Activated T-helper 2 cell treated with anti-CD3 and anti-CD28 coated beads, Interferon-gamma antibody, Interleukin-2, Interleukin-4, amounts not matched to agents 10 μg/mL and 5 μg/mL and 100 μg/mL, durations not matched to agents 14 hours and 24 hours and 36 hours (primary cell): ENCODE measurements around the gene SYT5. TPM values are rescaled to one million over a fixed set of nuclear protein-coding genes. Genes with fewer than 3 reads are reported as not detected.
A peak's percentile ranks its signal among the peaks of the same experiment; 100 is the strongest.
"Not testable (repeated sequence)": the region's sequence is repeated elsewhere in the genome, so short reads cannot be mapped to it uniquely, and the experiment has no call there.

Source experiments
- DNase-seq: peaks from one replicate; pipeline ENCODE4 v3.0.0; 2021; ENCODE audit warnings: low spot score
- H3K27ac Mint-ChIP-seq: one replicate; pipeline ENCODE4 v1.8.0; 2021; ENCODE audit warnings: mixed read lengths
- H3K27me3 Mint-ChIP-seq: one replicate; pipeline ENCODE4 v1.8.0; 2021; ENCODE audit warnings: low read depth, mixed read lengths
- H3K36me3 Mint-ChIP-seq: one replicate; pipeline ENCODE4 v1.8.0; 2021; ENCODE audit warnings: low read depth, mixed read lengths
- H3K4me1 Mint-ChIP-seq: one replicate; pipeline ENCODE4 v1.8.0; 2021; ENCODE audit warnings: low read depth, mixed read lengths
- H3K4me3 Mint-ChIP-seq: one replicate; pipeline ENCODE4 v1.8.0; 2021; ENCODE audit warnings: low read depth, mild to moderate bottlenecking, moderate library complexity, mixed read lengths
- H3K9me3 Mint-ChIP-seq: one replicate; pipeline ENCODE4 v1.8.0; 2021; ENCODE audit warnings: mixed read lengths
- intact Hi-C: fragments of 100-400 bp; cut with micrococcal nuclease; formaldehyde crosslinking; loops from one replicate; pipeline ENCODE4 v1.15.1; 2023
- total RNA-seq: library from RNA; stranded (reverse); gene quantifications from 2 replicates; pipeline ENCODE4 v1.2.3, GENCODE V29; 2022

The SYT5 gene
- total RNA-seq, result 0.23 TPM in 1 of 2 replicates, not detected in the other

DNA sequence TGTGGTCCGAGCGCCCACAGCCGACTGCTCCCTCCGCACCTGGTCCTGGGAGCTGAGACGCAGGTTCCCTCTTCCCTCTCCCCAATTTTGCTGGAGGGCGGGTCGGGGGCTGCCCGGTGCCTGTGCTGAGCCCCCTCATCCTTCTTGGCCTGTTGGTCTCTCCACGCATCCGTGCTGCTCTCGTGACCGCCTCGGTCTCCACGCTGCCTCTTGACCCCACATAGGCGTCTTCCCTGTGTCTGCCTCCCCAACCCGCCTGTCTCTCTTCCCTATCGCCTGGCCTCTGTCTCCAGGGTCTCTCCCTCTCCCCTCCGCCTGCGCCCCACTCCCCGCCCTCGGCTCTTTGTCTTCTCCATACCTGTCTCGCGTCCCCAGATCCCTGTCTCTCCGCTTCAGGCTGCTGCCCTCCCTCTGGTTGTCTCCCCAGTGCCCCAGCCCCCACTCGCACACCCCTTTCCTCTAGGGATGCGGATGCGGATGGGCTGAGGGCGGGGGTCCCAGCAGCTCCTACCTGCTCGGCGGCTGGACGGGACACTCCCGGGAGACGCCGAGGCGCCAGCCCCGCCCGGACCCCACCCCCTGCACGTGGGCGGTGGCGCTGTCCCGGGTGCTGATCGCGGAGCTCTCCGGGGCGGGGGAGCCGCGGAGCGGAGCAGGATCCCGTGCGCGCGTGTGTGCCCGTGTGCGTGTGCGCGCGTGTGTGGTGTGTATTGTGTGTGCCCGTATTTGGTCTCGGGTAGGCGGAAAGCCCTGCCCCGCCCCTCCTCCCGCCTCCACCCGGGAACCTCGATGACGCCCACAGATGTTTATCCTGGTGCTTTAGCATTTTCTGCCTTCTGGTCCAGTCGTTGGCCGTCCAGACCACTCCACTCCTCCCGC is at the start of gene SYT5:
Gene SYT5, minus strand, starts transcription at position 684 of the 879 bp plus-strand sequence. CDS start 1,248 bp downstream, outside the sequence.
- peaks cover 38% of the 10 kb centered on the region for H3K27me3 Mint-ChIP-seq
- H3K9me3 Mint-ChIP-seq, result no peaks in the 10 kb centered on the region
- intact Hi-C loops, result loop anchor here (5.0 kb wide), 1 partner anchor 77 kb away; the partner anchor contains the start of gene PPP6R1
- no peak within 1 kb of the TSS for H3K27ac Mint-ChIP-seq
- no peaks in the 10 kb centered on the region for H3K36me3 Mint-ChIP-seq
- peak within 1 kb of the TSS; percentile 60 for H3K4me3 Mint-ChIP-seq
- H3K4me1 Mint-ChIP-seq, result peaks cover 10% of the 10 kb centered on the region
- DNase-seq, result peak; percentile 63

DNA sequence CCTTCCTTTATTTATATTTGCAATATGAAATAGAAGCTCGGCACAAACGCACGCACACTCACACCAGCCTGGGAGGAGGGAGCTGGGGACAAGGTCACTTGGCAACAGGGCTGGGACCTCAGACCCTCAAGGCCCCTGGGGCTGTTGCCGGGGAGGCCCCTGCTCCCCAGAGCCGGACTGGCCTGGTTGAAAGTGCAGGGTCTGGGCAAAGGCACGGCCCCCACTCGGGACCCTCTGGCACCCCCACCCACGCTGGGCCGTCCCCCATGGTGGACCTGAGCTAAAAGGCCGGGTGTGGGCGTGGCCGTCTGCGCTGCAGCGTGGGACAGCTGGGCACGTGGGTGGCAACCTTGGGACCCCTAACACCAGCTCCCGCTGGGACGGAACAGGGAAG is 49.7 kb upstream of the SYT5 start:
- Mint-ChIP-seq H3K9me3 (no peaks in the 10 kb centered on the region), H3K4me1 (no peaks in the 10 kb centered on the region), H3K27ac (no peak overlapping the region), H3K4me3 (no peak overlapping the region), H3K36me3 (peaks cover 57% of the 10 kb centered on the region), H3K27me3 (no peaks in the 10 kb centered on the region)
- intact Hi-C loops, result no loop called here
- no peak for DNase-seq

DNA sequence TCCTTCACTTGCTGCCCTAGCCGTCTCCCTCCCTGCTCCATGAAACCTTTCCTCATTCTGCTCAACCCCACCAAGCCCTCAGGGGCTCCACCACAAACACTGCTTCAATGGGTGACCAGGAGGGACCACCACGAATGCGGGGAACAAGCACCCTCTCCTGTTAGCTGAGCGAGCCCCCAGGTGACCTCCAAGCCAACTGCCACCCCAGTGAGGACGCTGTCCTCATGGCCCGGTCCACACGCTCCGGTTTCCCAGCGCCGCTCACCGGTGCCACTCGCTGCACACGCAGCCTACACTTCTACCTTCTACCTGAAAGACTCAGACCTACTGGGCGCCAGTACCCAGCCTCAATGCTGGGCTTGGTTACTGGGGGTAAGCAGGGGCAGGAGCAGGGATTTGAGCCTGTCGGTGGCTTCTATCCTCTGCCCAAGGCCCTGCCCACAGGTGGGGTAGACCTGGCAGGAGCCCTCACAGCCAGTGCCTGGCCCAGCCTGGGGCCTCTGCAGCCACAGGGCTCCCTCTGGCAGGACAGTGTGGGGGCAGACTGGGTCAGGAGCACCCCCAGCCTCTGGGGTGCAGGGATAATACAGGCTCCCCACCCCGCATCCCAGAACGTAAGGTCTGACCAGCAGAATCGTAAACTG is 49.2 kb upstream of the SYT5 start:
- H3K4me1 Mint-ChIP-seq, result no peaks in the 10 kb centered on the region
- no peak for DNase-seq
- no peaks in the 10 kb centered on the region for H3K9me3 Mint-ChIP-seq
- intact Hi-C loops, result no loop called here
- no peak overlapping the region for H3K4me3 Mint-ChIP-seq
- H3K27me3 Mint-ChIP-seq, result no peaks in the 10 kb centered on the region
- no peak overlapping the region for H3K27ac Mint-ChIP-seq
- peaks cover 52% of the 10 kb centered on the region for H3K36me3 Mint-ChIP-seq

DNA sequence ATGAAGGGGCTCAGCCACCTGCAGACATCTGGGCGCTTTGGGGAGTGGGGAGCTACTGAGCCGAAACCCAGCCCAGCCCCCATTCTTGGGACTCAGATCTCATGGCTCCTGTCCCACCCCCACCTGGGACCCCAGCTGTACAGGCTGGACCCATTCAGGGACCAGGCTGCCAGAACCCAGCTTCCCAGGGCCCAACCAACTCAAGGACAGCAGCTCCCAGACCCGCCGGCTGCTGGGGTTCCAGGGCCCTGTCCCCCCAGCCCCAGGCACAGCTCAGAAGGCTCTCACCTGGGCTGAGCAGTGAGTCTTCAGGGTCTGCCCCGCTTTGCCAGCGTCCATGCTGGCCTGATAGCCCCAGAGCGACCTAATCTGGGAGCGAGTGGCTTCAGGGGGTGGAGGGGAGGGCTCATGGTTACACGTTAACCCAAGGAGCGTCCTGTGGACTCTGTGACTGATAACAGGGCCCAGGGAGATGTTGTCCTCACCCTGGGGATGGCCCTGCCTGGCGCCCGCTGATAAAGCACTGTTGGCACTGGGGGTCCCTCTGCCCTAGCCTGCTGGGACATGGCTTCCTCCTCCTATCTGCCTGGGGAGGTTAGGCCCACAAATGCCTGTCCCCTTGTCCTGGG is 48.4 kb upstream of the SYT5 start, which contains the start of gene TMEM86B:
Gene TMEM86B, minus strand, starts transcription at position 361 of the 629 bp plus-strand sequence. Its CDS starts 22 bp downstream, at position 339.
- Mint-ChIP-seq H3K27me3 (no peaks in the 10 kb centered on the region), H3K4me3 (no peak within 1 kb of the TSS), H3K36me3 (peaks cover 47% of the 10 kb centered on the region), H3K9me3 (no peaks in the 10 kb centered on the region), H3K27ac (no peak within 1 kb of the TSS), H3K4me1 (no peaks in the 10 kb centered on the region)
- intact Hi-C loops, result no loop called here
- no peak for DNase-seq

DNA sequence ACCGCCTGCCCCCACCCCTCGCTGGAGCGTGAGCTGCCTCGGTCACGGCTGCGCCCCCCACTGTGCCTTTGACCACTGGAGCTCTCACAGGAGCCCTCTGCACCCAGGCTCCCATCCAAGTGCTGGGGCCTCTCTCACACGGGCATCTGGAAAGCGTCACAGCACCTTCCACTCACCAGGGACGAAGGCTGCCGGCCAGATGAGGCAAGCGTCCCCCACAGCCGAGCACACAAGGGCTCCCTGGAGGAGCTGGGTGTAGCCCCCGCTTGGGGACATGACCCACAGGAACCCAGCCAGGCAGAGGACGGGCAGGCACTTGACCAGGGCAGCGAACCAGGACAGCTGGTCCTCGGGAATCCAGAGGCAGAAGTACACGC is 47.9 kb upstream of the SYT5 start:
- H3K4me1 Mint-ChIP-seq, result no peaks in the 10 kb centered on the region
- DNase-seq, result no peak

DNA sequence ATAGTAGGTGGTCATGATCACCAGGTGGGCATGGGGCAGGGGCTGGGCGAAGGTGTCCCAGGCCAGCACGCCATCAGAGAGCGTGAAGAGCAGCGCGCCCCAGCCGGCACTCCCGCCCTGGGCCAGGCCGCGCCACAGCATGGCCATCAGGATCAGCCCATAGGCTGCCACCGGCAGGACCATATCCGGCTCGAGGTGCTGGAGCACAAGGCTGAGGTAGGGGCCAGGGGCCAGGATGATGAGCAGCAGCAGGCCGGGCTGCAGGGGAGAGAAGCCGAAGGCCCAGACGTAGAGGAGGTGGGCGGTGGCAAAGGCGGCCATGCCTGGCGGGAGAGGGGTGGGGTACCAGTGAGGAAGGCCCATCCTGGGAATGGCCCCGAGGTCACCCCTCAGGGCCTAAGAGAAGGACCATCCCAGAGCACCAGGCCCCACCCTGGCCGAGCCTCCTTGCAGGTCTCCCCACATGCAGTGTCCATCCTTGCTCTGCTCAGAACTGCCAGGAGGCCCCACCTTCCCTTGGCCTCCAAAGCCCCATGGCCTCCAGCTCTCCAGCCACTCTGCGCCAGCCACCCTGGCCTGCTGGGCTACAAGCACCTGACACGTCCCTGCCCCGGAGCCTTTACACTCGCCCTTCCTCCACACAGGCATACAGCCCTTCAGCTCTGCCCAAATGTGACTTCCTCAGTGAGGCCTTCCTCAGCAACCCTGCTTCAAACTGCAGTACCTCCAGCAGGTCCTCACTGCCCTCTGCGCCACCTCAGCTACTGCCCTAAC is 47.3 kb upstream of the SYT5 start:
- intact Hi-C loops, result no loop called here

More for the DNA sequence above, 47.9 kb upstream of the SYT5 start:
- Mint-ChIP-seq H3K36me3 (peaks cover 42% of the 10 kb centered on the region), H3K4me3 (no peak overlapping the region), H3K27me3 (no peaks in the 10 kb centered on the region), H3K27ac (no peak overlapping the region), H3K9me3 (no peaks in the 10 kb centered on the region)
- intact Hi-C loops, result no loop called here

GRCh38 chr19:55226788-55227187 is 46.7 kb upstream of the SYT5 start:
- H3K27me3 Mint-ChIP-seq, result no peaks in the 10 kb centered on the region
- H3K9me3 Mint-ChIP-seq, result no peaks in the 10 kb centered on the region
- no peak overlapping the region for H3K4me3 Mint-ChIP-seq
- H3K36me3 Mint-ChIP-seq, result peaks cover 30% of the 10 kb centered on the region
- no peak for DNase-seq
- no peaks in the 10 kb centered on the region for H3K4me1 Mint-ChIP-seq
- H3K27ac Mint-ChIP-seq, result no peak overlapping the region
- intact Hi-C loops, result no loop called here

More for the DNA sequence above, 47.3 kb upstream of the SYT5 start:
- no peak overlapping the region for H3K4me3 Mint-ChIP-seq
- no peaks in the 10 kb centered on the region for H3K27me3 Mint-ChIP-seq
- H3K9me3 Mint-ChIP-seq, result no peaks in the 10 kb centered on the region
- peaks cover 36% of the 10 kb centered on the region for H3K36me3 Mint-ChIP-seq
- DNase-seq, result no peak
- no peak overlapping the region for H3K27ac Mint-ChIP-seq
- H3K4me1 Mint-ChIP-seq, result no peaks in the 10 kb centered on the region

DNA sequence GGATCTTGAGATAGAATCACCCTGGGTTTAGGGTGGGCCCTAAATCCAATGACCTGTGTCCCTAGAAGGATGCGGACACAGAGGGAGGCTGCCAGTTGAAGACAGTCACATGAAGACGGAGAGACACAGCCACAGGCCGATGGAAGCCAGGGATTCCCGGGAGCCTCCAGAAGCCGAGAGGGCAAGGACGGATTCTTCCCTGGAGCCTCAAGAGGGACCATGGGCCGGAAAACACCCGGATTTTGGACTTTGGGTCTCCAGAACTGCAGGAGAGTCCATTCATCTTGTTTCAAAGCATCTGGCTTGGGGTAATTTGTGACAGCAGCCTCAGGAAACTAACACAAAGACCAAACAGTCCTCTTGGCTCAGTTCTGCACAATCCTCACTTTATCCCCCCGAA is 46.2 kb upstream of the SYT5 start:
- no peaks in the 10 kb centered on the region for H3K27me3 Mint-ChIP-seq
- no peak overlapping the region for H3K4me3 Mint-ChIP-seq
- H3K36me3 Mint-ChIP-seq, result peaks cover 34% of the 10 kb centered on the region
- intact Hi-C loops, result no loop called here
- H3K27ac Mint-ChIP-seq, result no peak overlapping the region
- DNase-seq, result no peak
- no peaks in the 10 kb centered on the region for H3K9me3 Mint-ChIP-seq
- no peaks in the 10 kb centered on the region for H3K4me1 Mint-ChIP-seq

GRCh38 chr19:55225415-55225958 is 45.4 kb upstream of the SYT5 start:
- H3K9me3 Mint-ChIP-seq, result no peaks in the 10 kb centered on the region
- H3K27ac Mint-ChIP-seq, result peak overlapping the region; percentile 4
- no peaks in the 10 kb centered on the region for H3K27me3 Mint-ChIP-seq
- no peaks in the 10 kb centered on the region for H3K4me1 Mint-ChIP-seq
- H3K36me3 Mint-ChIP-seq, result peaks cover 38% of the 10 kb centered on the region
- no peak overlapping the region for H3K4me3 Mint-ChIP-seq
- intact Hi-C loops, result no loop called here
- no peak for DNase-seq

GRCh38 chr19:55224679-55225414 is 44.8 kb upstream of the SYT5 start:
- H3K27ac Mint-ChIP-seq, H3K9me3 Mint-ChIP-seq, H3K27me3 Mint-ChIP-seq, H3K4me3 Mint-ChIP-seq, H3K4me1 Mint-ChIP-seq, intact Hi-C loops, DNase-seq: not testable (repeated sequence)
- H3K36me3 Mint-ChIP-seq, result peaks cover 39% of the 10 kb centered on the region

- Mint-ChIP-seq H3K4me1 (no peaks in the 10 kb centered on the region), H3K36me3 (peaks cover 39% of the 10 kb centered on the region), H3K27ac (no peak overlapping the region), H3K9me3 (no peaks in the 10 kb centered on the region), H3K4me3 (no peak overlapping the region), H3K27me3 (no peaks in the 10 kb centered on the region)
- intact Hi-C loops, result no loop called here
- no peak for DNase-seq
These were observed 44.1 kb upstream of the SYT5 start for GRCh38 chr19:55224038-55224665.
